ENCODE measurements around the gene WDR77.

- TF ChIP-seq, protein P1, sequence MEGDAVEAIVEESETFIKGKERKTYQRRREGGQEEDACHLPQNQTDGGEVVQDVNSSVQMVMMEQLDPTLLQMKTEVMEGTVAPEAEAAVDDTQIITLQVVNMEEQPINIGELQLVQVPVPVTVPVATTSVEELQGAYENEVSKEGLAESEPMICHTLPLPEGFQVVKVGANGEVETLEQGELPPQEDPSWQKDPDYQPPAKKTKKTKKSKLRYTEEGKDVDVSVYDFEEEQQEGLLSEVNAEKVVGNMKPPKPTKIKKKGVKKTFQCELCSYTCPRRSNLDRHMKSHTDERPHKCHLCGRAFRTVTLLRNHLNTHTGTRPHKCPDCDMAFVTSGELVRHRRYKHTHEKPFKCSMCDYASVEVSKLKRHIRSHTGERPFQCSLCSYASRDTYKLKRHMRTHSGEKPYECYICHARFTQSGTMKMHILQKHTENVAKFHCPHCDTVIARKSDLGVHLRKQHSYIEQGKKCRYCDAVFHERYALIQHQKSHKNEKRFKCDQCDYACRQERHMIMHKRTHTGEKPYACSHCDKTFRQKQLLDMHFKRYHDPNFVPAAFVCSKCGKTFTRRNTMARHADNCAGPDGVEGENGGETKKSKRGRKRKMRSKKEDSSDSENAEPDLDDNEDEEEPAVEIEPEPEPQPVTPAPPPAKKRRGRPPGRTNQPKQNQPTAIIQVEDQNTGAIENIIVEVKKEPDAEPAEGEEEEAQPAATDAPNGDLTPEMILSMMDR (conservative IDR thresholded peaks at IDR 0.05; ENCODE audit: low read depth, low read length): no peak
- TF ChIP-seq EZH2phosphoT487 (IDR thresholded peaks at IDR 0.05; ENCODE audit: borderline replicate concordance, low read length): no peak
Observed at GRCh38 chr1:111461765-111462164, 12.7 kb upstream of the WDR77 start.

Data from PC-3 (cell line).